ENCODE results near the gene ARID3C. TPM values are rescaled to one million over a fixed set of nuclear protein-coding genes. Genes with fewer than 3 reads are reported as not detected.
A peak's percentile ranks its signal among the peaks of the same experiment; 100 is the strongest.

ARID3C gene
- total and polyA plus RNA-seq, 2 of the 8 experiments (the other 6 are each of a cell fraction or from before 2014, with no cell fraction given) = 0.08 TPM; not detected in 1

- TF ChIP-seq SUZ12 (IDR thresholded peaks at IDR 0.05; ENCODE audit: low read length) (no peak), CEBPB (IDR thresholded peaks at IDR 0.05; ENCODE audit: low read depth, low read length) (no peak), POLR2AphosphoS5 (IDR thresholded peaks at IDR 0.05; ENCODE audit: low read depth, low read length) (no peak), MAFK (IDR thresholded peaks at IDR 0.05; ENCODE audit: low read depth, low read length) (no peak), FOSL1 (IDR thresholded peaks at IDR 0.05; ENCODE audit: insufficient read depth, low read depth, low read length) (no peak), RNF2 (IDR thresholded peaks at IDR 0.05; ENCODE audit: borderline replicate concordance, low read depth, low read length, missing control alignments, poor library complexity, severe bottlenecking) (no peak), SIRT6 (IDR thresholded peaks at IDR 0.05; ENCODE audit: low read length) (no peak), SIN3A (conservative IDR thresholded peaks at IDR 0.05 in 1 of 2, IDR thresholded peaks at IDR 0.05 in 1 of 2; ENCODE audit: low read depth in 1 of 2, low read length in 2 of 2) (peak in 1 of 2 experiments; percentile 88; a peak in 1 of 4 replicates), SP1 (IDR thresholded peaks at IDR 0.05; ENCODE audit: low read depth, low read length) (peak; percentile 86), CBX8 (IDR thresholded peaks at IDR 0.05; ENCODE audit: borderline replicate concordance, low read depth, low read length) (no peak), POU5F1 (IDR thresholded peaks at IDR 0.05; ENCODE audit: low read depth, low read length) (no peak), CBX5 (IDR thresholded peaks at IDR 0.05; ENCODE audit: low read depth, low read length) (no peak), CHD1 (IDR thresholded peaks at IDR 0.05; ENCODE audit: low read depth, low read length) (no peak), ATF2 (IDR thresholded peaks at IDR 0.05; ENCODE audit: low read length) (no peak), SAP30 (IDR thresholded peaks at IDR 0.05; ENCODE audit: insufficient read depth, insufficient replicate concordance, low read length) (peak; percentile 70), EZH2 (IDR thresholded peaks at IDR 0.05; ENCODE audit: low read depth, low read length, severe bottlenecking) (no peak), SIX5 (IDR thresholded peaks at IDR 0.05; ENCODE audit: low read depth, low read length) (no peak), GABPA (IDR thresholded peaks at IDR 0.05; ENCODE audit: borderline replicate concordance, insufficient read depth, low read length) (peak; percentile 75; the same call in 1 of the 2 replicates), SRF (IDR thresholded peaks at IDR 0.05; ENCODE audit: low read depth, low read length) (no peak), HDAC6 (IDR thresholded peaks at IDR 0.05; ENCODE audit: low read depth, low read length) (no peak), RXRA (IDR thresholded peaks at IDR 0.05; ENCODE audit: insufficient read depth, low read depth, low read length) (no peak)
- TF ChIP-seq, protein P1, sequence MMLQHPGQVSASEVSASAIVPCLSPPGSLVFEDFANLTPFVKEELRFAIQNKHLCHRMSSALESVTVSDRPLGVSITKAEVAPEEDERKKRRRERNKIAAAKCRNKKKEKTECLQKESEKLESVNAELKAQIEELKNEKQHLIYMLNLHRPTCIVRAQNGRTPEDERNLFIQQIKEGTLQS (IDR thresholded peaks at IDR 0.05; ENCODE audit: insufficient read depth, low read depth, low read length) = no peak
These were observed 23.2 kb upstream of the ARID3C start, which contains the start of gene IL11RA (continued) for GRCh38 chr9:34651876-34652601.
